Upper lobe of left lung (tissue), 4 donors: ENCODE results near the gene ZNF697.

Experiments
- CTCF ChIP-seq, 6 experiments: fragments of 450-650 bp in 4 of 6; fragments of 200-600 bp in 2 of 6; sonication (generic) in 2 of 6; IDR thresholded peaks; one replicate each; pipeline ENCODE4 v1.5.1; 2016 to 2019; ENCODE audit warnings: antibody characterized with exemption in 6 of 6
- EP300 ChIP-seq, 4 donors: sonication (generic); formaldehyde crosslinking; IDR thresholded peaks; one replicate each; pipeline ENCODE4 v1.5.1; 2017; ENCODE audit warnings: antibody characterized with exemption in 4 of 4, control low read depth in 2 of 4

GRCh38 chr1:119573886-119574285 is 74.2 kb downstream of the ZNF697 start:
- TF ChIP-seq CTCF (IDR thresholded peaks at IDR 0.05) (no peak), EP300 (IDR thresholded peaks at IDR 0.05) (no peak)
